NT2/D1 (cell line): ENCODE results near the gene EN2.

ENCODE experiments used
- DNase-seq: peaks from one replicate; pipeline ENCODE4 v3.0.0-alpha.2; 2011; ENCODE audit warnings: low read depth, low spot score
- H3K27me3 ChIP-seq: 2 replicates; pipeline ENCODE4 v1.6.0; 2011; ENCODE audit warnings: mild to moderate bottlenecking; ENCODE audit not compliant: insufficient read length, insufficient read depth
- H3K36me3 ChIP-seq: 2 replicates; pipeline ENCODE4 v1.6.1; 2011; ENCODE audit warnings: mild to moderate bottlenecking, low read length, mixed read lengths; ENCODE audit not compliant: insufficient read depth, insufficient read length
- H3K4me1 ChIP-seq: 2 replicates; pipeline ENCODE4 v1.5.1; 2011; ENCODE audit not compliant: insufficient read depth, insufficient read length
- H3K4me3 ChIP-seq: 2 replicates; pipeline ENCODE4 v1.5.1; 2011; ENCODE audit warnings: low read depth; ENCODE audit not compliant: insufficient read length
- H3K9ac ChIP-seq: 2 replicates; pipeline ENCODE4 v1.6.0; 2011; ENCODE audit warnings: low read depth; ENCODE audit not compliant: insufficient read length
- H3K9me3 ChIP-seq: 2 replicates; pipeline ENCODE4 v1.5.1; 2011; ENCODE audit warnings: mild to moderate bottlenecking, low read length; ENCODE audit not compliant: insufficient read depth
- SUZ12 ChIP-seq: IDR thresholded peaks from 2 replicates; pipeline ENCODE4 v1.6.1; 2011; ENCODE audit not compliant: insufficient read length, insufficient read depth; ENCODE audit errors: extremely low read depth
- YY1 ChIP-seq: IDR thresholded peaks from 2 replicates; pipeline ENCODE4 v1.6.1; 2011; ENCODE audit not compliant: insufficient read length, insufficient read depth
- ZNF274 ChIP-seq: IDR thresholded peaks from 2 replicates; pipeline ENCODE4 v1.6.1; 2011; ENCODE audit warnings: mild to moderate bottlenecking, low read depth, low read length

Gene EN2

DNA sequence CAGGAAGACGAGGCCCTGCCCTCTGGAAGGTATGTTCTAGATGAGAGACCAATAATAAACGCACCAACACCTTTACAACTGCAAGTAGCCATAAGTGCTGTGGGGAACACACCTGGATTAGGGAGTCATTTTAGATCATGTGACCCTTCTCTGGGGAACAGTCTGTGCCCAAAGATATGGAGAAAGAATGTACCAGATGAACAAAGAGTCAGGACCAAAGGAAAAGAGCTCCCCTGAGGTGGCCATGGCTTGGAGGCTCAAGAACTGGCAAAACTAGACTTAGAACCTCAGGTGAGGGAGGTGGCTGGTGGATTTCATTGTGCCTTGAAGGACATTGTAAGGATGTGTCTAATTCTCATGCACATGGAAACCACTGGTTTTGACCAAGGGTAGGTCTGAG lies 10.3 kb upstream of the EN2 start:
- peaks cover 84% of the 10 kb centered on the region for H3K27me3 ChIP-seq
- no peak for TF ChIP-seq YY1
- peak; percentile 11 for TF ChIP-seq SUZ12
- no peak for TF ChIP-seq ZNF274
- no peak overlapping the region for H3K4me3 ChIP-seq
- H3K36me3 ChIP-seq: no peaks in the 10 kb centered on the region
- peaks cover 2% of the 10 kb centered on the region for H3K4me1 ChIP-seq
- no peak for DNase-seq
- no peaks in the 10 kb centered on the region for H3K9me3 ChIP-seq
- no peak overlapping the region for H3K9ac ChIP-seq

DNA sequence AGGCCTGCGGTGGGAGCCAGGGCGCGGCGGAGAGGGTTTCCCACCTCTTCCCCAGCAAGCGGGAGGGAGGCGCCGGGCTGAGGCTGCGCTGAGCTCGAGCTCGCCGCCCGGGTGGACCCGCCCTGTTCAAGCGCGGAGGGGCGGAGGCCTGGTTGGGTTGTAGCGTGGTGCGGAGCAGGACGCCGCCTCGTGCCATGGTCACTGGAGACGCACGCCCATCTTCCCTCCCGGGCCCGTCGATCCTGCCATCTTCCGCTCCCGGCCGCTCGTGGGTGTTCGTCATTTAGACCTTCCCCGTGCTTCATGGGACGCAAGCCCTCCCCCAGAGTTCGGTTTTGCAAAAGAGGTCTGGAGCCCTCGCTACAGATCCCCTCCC lies 9.3 kb upstream of the EN2 start:
- no peak for DNase-seq
- Histone ChIP-seq H3K27me3 (peaks cover 94% of the 10 kb centered on the region), H3K4me1 (peaks cover 2% of the 10 kb centered on the region), H3K9me3 (no peaks in the 10 kb centered on the region), H3K36me3 (no peaks in the 10 kb centered on the region), H3K4me3 (peak overlapping the region; percentile 23), H3K9ac (no peak overlapping the region)
- TF ChIP-seq ZNF274: no peak

DNA sequence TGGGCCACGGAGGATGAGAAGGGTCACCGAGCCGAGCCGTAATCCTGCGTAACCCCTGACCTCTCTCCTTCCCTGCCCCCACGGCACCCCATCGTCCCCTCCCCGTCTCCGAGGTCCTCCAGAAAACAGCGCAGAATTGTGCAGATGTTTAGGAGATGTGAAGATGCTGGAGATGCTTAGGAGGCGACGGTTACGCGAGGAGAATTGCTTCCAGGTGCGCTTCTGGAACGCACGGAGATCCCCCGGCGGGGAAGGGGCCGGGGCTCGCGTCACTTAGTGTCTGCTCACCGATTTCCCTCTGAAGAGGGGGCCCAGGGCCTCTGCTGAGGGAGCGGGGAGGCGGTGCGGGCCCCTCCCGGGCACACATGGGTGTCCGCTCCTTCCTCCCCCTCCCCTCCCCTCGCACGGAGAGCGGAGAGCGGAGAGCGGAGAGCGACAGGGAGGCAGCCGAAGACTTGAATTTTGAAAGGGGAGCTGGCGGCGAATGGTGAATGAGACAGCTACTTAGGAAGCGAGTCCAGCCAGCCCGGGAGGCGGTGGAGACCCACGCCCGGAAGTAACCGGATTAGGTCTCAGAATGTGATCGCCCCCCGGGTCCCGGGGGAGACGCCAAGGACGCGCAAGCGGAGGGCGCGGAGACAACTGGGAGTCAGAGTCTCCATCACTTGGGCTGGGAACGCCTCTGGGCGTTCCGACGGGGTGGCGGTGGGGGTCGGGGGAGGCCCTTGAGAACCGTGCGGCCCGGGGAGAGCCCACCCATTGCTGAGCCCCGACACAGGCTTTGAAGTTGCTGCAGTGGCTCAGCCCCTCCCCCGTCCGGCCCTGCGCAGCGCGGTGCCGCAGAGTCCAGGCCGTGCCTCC lies 8.7 kb upstream of the EN2 start:
- H3K27me3 ChIP-seq: peaks cover 99% of the 10 kb centered on the region
- no peak overlapping the region for H3K9ac ChIP-seq
- no peaks in the 10 kb centered on the region for H3K9me3 ChIP-seq
- DNase-seq: no peak
- H3K36me3 ChIP-seq: no peaks in the 10 kb centered on the region
- TF ChIP-seq ZNF274: no peak
- no peak for TF ChIP-seq SUZ12
- TF ChIP-seq YY1: no peak
- peak overlapping the region; percentile 23 for H3K4me3 ChIP-seq
- peaks cover 2% of the 10 kb centered on the region for H3K4me1 ChIP-seq

DNA sequence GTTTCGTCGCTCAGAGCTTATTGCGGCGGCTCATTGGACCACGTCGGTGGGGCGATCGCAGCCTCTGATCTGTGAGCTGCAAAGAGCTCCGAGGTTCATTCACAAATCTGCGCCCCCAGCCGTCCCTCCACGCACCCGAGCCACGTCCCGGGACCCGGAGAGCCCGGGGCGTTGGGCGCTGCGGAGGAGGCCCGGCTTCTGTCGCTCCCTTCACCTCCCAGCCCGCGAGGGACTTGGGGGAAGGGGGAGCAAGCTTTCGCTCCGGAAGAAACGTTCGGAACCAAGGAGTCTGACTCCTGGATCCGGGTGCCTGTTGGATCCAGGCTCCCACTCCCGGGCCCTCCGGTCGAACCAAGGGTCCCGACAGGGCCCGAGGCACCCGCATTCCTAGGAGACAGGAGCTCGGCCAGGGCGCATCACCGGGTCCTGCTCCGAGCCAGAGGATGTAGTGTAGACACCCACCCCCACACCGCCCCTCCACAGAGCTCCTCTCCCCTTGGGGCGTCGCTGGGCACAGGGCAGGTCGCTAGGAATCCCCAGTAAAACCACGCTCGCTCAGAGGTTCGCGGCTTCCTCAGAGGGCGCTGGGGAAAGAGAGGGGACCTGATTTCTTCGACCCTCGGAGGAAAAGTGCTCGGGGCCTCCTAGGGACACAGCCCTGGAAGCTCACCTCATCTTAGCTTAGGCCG lies 7.9 kb upstream of the EN2 start:
- TF ChIP-seq SUZ12 (peak; percentile 39), ZNF274 (no peak)
- H3K9me3 ChIP-seq: no peaks in the 10 kb centered on the region
- DNase-seq: no peak
- no peaks in the 10 kb centered on the region for H3K36me3 ChIP-seq
- peaks cover 99% of the 10 kb centered on the region for H3K27me3 ChIP-seq
- H3K9ac ChIP-seq: no peak overlapping the region
- peaks cover 6% of the 10 kb centered on the region for H3K4me1 ChIP-seq
- H3K4me3 ChIP-seq: peak overlapping the region; percentile 23

DNA sequence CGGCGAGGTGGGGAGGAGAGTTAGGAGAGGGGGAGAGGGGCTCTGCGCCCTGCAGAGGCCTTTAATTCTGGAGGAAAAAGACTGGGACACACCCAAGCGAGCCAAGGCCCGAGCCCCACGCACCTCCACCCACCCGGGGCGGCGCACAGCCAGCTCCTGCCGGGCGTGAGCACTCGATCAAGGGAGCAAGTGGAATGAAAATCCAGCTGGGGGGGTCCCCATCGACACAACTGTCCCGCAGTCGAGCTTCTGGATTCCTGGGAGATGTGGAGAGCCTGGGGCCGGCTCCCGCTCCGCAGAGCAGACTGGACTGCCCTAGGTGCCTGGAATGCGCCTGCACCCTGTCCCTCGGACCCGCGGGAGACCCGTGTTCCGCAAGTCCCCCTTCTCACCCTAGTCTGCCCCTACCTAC lies 7.4 kb upstream of the EN2 start:
- H3K36me3 ChIP-seq: no peaks in the 10 kb centered on the region
- TF ChIP-seq YY1: no peak
- no peak for TF ChIP-seq ZNF274
- no peak for TF ChIP-seq SUZ12
- H3K4me1 ChIP-seq: peaks cover 6% of the 10 kb centered on the region
- no peak overlapping the region for H3K4me3 ChIP-seq
- DNase-seq: no peak
- H3K9ac ChIP-seq: no peak overlapping the region
- H3K9me3 ChIP-seq: no peaks in the 10 kb centered on the region
- H3K27me3 ChIP-seq: peaks cover 99% of the 10 kb centered on the region

DNA sequence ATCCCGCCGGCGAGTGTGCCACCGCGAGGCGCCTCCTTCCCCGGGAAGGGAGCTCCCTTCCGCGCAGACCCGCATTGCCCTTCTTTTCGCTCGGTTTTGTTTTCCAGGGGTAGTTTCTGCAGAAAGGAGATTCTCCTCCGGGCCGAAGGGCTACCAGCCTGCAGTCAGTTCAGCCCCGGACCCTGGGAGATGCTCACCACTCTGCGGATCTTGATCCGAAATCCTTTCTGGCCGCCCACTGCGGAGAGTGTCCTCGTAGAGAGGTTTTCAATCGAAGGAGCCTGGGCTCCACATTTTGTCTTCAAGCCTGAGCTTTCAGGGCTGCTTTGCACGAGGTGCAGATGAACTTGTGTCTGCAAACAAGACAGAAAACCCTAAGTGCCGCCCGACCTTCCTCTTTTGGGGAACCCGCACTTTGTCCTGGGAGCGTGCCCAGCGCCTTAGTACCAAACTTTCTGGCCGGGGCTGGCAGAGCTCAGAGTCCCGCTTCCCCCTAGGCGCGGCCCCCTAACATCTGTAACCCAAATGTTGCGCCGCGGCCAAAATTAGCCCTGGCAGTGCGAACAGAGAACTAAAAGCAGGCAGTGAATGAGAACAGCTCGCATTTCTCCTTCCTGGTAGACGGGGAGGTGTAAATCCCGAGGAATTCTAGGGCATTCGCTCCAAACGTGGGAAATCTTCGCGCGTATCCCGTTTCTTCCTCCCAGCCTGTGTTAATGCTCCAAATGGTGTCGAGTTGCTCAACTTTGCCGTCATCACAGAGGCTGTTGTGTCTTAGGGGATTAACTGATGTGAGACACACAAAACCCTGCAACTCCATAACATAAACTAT lies 6.7 kb upstream of the EN2 start:
- Histone ChIP-seq H3K4me3 (no peak overlapping the region), H3K9me3 (no peaks in the 10 kb centered on the region), H3K36me3 (no peaks in the 10 kb centered on the region), H3K27me3 (peaks cover 99% of the 10 kb centered on the region), H3K4me1 (peaks cover 11% of the 10 kb centered on the region), H3K9ac (no peak overlapping the region)
- DNase-seq: no peak
- TF ChIP-seq YY1 (no peak), SUZ12 (peak; percentile 88), ZNF274 (no peak)

DNA sequence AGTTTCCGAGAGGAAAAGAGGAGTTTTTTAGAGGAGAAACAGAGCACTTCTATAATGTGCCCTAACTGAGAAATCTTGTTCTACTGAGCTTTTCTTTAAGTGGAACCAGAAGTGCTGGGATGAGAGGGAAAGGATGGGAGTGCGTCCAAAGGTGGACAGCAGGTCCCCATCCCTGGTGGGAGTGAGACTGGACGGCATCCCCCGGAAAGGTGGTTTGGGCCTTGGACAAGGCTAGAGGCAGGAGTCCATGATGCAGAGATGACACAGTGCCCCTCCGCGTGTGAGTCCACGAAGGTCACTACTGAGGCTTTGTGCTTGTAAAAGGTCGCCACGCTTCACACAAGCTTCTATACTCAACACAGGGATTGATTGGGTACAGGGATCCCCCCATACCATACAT lies 6.1 kb upstream of the EN2 start:
- Histone ChIP-seq H3K4me3 (no peak overlapping the region), H3K9ac (no peak overlapping the region), H3K9me3 (no peaks in the 10 kb centered on the region), H3K4me1 (peaks cover 13% of the 10 kb centered on the region), H3K36me3 (no peaks in the 10 kb centered on the region), H3K27me3 (peaks cover 100% of the 10 kb centered on the region)
- TF ChIP-seq ZNF274 (no peak), YY1 (no peak)
- no peak for DNase-seq
